ENCODE results near the gene PPARG.
"Not testable (repeated sequence)": the region's sequence is repeated elsewhere in the genome, so short reads cannot be mapped to it uniquely, and the experiment has no call there.

PPARG gene

DNA sequence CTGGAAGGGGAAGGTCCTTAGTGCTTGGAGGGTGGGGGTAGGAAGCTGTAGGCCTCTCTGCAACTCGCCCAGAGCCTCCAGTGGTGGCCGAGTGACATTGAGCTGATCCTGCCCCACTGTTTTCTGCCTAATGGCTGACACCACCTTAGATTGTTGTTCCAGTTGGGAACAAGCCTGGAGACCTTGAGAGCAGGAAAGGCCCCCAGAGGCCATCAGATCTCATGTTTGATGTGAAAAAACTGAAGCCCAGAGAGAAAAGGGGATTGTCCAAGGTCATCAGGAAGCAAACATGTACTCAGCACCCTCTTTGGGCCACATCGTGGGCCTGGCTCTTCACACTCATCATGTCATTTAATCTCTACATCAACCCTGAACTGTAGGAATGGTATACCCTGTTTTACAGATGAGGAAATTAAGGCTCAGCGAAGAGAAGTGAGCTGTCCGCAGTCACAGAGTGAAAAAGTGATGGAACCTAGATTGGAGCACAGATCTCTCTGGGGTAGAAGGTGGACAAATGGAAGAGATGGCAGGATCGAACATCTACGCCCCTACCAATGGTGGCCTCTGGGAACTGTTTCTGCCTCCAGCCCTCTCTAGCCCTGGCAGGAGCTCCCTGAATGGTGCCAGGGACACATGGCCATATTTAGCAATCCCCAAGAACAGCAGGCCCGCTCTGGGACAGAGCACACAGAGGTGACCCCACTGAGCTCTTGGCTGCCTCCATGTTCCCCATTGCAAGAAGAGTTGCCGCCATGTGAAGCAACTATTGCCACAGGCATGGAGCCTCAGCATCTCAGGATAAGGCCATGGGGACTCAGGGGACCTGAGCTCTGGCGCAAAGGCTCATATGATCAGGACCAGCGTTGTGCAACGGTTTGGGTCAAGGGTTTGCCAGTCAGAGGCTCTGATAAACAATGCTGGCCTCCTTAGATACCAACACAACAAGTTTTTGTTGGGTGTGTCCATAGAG lies 163.8 kb downstream of the PPARG start:
- in situ Hi-C loops (cut with HindIII; ENCODE audit: low pct_unique_long_range_greater_than_20kb, low sequenced_read_pairs), result no loop called here
- TF ChIP-seq JUND (IDR thresholded peaks at IDR 0.05; ENCODE audit: low read depth), result no peak
- no peak for DNase-seq (ENCODE audit: low read depth in 1 of 2, low spot score in 1 of 2)

DNA sequence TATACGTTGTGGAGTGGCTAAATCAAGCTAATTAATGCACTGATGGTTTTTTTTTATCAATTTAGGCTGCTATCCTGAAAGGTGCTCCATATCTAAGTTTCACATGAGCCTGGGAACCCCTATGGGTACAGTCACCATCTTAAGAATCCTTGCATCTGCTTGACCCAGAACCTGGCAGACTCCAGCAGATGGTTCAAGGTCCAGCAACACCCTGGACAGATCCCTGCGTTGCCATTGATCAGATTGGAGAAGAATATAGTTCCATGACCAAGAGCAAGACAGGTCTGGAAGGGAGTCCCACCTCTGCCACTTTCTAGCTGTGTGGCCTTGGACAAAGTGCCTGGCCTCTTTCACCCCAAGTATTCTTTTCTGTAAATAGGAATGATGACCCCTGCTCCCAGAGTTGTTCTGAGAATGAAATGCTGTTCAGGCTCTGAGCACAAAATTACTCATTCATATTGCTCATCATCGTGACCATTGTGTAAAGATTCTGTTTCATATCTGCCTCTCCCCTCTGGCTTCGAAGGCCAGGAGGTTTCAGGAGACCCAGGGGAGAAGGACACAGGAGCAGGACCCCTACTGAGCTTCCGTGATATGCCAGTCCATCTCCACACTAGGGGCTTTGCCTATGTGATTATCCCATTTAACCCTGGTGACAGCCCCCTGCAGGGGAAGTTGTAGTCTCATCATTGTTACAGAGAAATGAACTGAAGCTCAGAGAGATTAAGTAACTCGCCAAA lies 165.4 kb downstream of the PPARG start:
- no peak for TF ChIP-seq JUND (IDR thresholded peaks at IDR 0.05; ENCODE audit: low read depth)
- DNase-seq (ENCODE audit: low read depth in 1 of 2, low spot score in 1 of 2), result no peak
- in situ Hi-C loops (cut with HindIII; ENCODE audit: low pct_unique_long_range_greater_than_20kb, low sequenced_read_pairs), result no loop called here

DNA sequence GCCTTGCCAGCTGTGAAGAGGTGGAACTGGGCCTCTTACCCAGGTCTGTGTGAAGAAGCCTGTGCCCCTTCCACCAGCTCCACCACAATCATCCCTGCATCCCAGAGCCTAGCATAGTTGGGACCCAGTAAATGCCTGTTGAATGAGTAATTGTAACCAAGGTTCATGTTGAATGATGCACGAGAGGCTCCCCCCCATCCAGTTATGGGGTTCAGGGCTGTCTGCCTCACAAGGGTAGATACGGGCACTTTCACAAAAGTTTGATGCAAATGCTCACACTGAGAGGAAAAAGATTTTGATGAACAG lies 165.9 kb downstream of the PPARG start:
- in situ Hi-C loops (cut with HindIII; ENCODE audit: low pct_unique_long_range_greater_than_20kb, low sequenced_read_pairs), result no loop called here
- no peak for TF ChIP-seq JUND (IDR thresholded peaks at IDR 0.05; ENCODE audit: low read depth)
- DNase-seq (ENCODE audit: low read depth in 1 of 2, low spot score in 1 of 2), result no peak

DNA sequence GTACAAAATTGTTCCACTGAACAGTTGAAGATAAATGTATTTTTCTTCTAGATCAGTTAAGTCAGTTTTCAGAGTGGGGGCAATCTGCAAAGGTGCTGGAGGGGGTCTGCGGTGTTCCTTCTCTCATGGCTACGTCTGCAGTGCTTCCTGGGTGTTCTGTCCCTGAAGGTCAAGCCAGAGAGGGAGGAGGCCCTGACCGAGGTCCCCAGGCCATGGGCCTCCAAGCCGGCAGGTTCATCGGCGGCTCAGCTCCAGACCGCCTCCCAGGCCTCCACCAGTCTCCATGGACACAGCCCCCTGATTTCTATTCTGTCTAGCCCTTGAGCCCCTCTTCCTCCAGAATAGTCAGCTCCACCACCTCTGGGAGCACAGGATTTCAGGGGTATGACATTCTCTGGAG lies 166.9 kb downstream of the PPARG start:
- in situ Hi-C loops (cut with HindIII; ENCODE audit: low pct_unique_long_range_greater_than_20kb, low sequenced_read_pairs), result no loop called here
- DNase-seq (ENCODE audit: low read depth in 1 of 2, low spot score in 1 of 2), result no peak

DNA sequence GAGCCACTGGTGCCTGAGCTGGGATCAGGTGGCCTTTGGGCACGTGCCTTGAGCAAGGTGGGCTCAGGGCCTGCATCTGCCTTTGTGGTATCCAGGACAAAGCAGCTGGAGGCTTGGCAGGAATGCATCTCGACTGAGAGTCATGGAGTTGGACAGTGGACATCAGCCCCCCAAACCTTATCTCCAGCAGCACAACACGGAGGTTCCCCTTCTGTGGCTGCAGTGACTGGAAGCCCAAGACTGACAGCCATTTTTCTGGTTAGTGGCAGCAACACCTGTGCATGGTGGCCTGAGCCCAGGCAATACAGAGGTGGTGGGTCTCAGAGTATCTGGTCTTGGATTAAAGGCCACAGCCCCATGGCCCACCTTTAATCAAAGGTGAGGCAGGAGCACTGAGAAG lies 167.6 kb downstream of the PPARG start:
- DNase-seq (ENCODE audit: low read depth in 1 of 2, low spot score in 1 of 2), result no peak
- TF ChIP-seq JUND (IDR thresholded peaks at IDR 0.05; ENCODE audit: low read depth), result no peak
- in situ Hi-C loops (cut with HindIII; ENCODE audit: low pct_unique_long_range_greater_than_20kb, low sequenced_read_pairs), result no loop called here

More for the DNA sequence above, 166.9 kb downstream of the PPARG start:
- TF ChIP-seq JUND (IDR thresholded peaks at IDR 0.05; ENCODE audit: low read depth), result no peak

DNA sequence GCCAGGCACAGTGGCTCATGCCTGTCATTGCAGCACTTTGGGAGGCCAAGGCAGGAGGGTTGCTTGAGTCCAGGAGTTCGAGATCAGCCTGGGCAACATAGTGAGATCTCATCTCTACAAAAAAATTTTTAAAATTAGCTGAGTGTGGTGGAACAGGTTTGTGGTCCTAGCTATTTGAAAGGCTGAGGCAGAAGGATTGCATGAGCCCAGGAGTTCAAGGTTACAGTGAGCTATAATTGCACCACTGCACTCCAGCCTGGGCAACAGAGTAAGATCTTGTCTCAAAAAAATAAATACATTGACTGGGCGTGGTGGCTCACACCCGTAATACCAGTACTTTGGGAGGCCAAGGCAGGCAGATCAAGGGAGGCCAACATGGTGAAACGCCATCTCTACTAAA lies 168.5 kb downstream of the PPARG start:
- in situ Hi-C loops (cut with HindIII; ENCODE audit: low pct_unique_long_range_greater_than_20kb, low sequenced_read_pairs); DNase-seq (ENCODE audit: low read depth in 1 of 2, low spot score in 1 of 2): not testable (repeated sequence)

DNA sequence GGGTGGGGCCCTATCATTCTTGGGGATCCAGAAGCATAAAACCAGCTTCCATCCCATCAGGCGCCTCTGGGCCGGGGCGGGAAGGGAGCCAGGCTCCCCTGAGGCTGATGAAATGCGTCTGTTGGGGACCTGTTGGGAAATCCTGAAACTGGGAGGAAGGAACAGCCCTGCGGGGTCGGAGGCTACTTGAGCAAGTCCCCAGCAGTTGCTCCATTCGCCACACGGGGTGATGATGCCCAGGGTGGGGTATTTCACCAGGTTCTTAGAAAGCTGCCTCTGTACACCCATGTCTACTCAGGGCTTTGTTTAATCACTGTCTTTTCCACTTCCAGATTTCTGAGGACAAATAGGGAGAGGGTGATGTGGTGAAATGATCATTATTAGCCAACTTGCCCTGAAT lies 170.0 kb downstream of the PPARG start:
- in situ Hi-C loops (cut with HindIII; ENCODE audit: low pct_unique_long_range_greater_than_20kb, low sequenced_read_pairs), result no loop called here
- no peak for TF ChIP-seq JUND (IDR thresholded peaks at IDR 0.05; ENCODE audit: low read depth)
- DNase-seq (ENCODE audit: low read depth in 1 of 2, low spot score in 1 of 2), result no peak

DNA sequence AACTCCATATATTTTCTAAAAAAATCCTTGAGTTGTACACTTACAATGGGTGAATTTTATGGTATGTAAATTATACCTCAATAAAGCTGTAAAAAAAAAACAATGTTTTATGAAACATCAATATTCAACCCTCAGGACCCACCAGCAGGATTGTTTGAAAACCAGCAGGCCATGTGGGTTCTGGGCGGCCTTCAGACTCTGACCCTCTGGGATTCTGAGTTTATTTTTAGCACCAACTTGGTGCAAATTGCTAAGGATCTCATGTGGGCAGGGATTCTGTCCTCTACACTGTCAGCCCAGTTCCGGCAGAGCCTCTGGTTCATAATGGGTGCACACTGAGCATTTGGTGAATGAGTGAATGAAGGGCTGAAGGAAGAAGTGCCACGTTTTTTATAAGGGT lies 171.3 kb downstream of the PPARG start:
- no peak for TF ChIP-seq JUND (IDR thresholded peaks at IDR 0.05; ENCODE audit: low read depth)
- in situ Hi-C loops (cut with HindIII; ENCODE audit: low pct_unique_long_range_greater_than_20kb, low sequenced_read_pairs), result no loop called here
- no peak for DNase-seq (ENCODE audit: low read depth in 1 of 2, low spot score in 1 of 2)

DNA sequence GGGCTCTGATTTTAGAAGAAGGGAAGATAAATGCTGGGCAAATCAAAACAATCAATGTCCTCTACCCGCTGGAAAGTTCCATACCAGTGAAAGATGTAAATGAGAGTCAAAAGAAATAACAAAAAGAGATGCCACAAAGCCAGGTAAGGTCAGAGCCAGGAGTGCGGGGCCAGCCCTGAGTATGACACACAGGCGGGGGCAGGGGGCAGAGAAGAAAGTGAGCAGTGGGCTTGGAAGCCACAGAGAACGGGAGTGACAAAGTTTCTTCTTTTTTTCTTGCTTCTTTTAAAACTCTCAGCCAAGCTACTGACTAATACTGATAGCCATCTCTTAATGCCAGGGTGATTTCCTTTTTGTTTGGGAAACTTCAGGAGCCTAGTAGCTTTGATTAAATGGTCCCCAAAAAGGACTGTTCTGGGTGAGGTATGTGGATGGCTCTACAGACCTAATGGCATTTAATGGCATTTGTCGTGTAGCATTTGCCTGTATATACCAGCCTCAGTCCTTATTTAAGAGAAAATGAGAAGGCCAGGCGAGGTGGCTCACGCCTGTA lies 172.3 kb downstream of the PPARG start:
- no peak for DNase-seq (ENCODE audit: low read depth in 1 of 2, low spot score in 1 of 2)

DNA sequence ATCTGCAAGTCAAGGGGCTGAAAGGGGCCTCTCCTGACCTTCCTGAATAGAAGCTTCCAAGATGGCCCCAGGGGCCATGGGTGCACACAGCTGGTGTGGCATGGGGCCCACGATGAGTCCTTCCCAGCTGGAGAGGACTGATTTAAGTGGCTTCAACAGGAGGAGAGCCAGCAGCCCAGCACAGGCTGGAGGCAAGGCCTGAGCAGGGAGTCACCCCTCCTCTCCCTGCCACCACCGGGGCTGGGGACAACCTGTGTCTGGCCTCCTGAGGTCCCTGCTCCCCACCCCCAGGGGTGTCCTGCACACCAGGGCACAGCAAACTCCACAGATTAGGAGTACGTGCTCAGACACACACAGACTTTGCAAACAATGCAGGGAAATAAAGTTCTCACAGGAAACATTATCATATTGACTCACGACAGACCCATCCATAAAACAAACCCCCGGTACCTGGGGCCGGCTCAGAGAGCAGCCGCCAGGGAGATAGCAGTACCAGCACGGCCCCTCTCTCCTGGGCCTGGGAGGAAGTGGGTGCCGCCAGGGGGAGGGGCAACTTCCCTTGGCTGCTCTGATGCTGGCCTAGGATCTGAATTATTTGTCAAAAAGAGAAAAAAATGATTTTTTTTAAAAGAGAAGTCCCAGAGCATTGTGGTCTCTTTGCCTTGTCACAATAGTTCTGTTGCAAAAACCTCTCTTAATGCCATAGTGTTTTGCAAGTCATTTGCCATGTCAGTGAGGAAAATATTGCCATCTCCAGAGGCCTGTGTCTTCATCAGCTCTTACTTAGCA lies 173.5 kb downstream of the PPARG start:
- no peak for TF ChIP-seq JUND (IDR thresholded peaks at IDR 0.05; ENCODE audit: low read depth)
- no peak for DNase-seq (ENCODE audit: low read depth in 1 of 2, low spot score in 1 of 2)
- in situ Hi-C loops (cut with HindIII; ENCODE audit: low pct_unique_long_range_greater_than_20kb, low sequenced_read_pairs), result no loop called here

More for the DNA sequence above, 172.3 kb downstream of the PPARG start:
- TF ChIP-seq JUND (IDR thresholded peaks at IDR 0.05; ENCODE audit: low read depth), result no peak
- in situ Hi-C loops (cut with HindIII; ENCODE audit: low pct_unique_long_range_greater_than_20kb, low sequenced_read_pairs), result no loop called here

DNA sequence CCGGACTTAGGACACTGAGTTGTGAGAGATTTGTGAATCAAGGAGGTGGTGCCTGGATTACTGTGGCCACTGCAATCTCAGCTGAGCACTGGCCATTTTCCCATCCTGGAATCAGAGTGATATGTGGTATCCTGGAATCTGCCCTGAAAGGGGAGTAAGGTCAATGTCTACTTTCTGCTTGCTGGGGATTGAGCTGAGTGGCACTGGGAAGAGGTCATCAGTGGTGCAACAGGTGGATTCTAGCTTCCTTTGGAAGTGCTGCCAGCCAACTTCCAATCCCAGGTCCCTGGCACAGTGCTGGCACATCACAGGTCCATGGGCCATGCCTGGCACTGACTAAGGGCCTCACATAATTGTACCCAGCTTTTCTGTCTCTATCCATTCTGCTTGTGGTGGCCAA lies 174.8 kb downstream of the PPARG start:
- no peak for TF ChIP-seq JUND (IDR thresholded peaks at IDR 0.05; ENCODE audit: low read depth)
- in situ Hi-C loops (cut with HindIII; ENCODE audit: low pct_unique_long_range_greater_than_20kb, low sequenced_read_pairs), result no loop called here

DNA sequence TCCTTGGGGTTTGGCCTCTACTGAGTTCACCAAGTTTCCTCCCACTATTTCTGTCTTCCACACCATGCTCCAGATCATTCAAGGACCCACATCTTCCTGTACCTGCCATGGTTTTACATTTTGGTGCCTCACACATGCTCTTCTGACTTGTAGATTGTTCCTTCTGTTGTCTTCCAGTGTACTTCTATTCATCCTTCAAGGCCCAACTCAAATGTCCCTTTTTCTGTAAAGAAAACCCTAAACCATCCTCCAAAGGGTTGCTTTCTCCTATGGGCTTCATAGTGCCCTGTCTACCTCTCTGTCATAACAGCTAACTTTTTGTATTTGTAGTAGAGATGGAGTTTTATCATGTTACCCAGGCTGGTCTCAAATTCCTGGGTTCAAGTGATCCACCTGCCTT lies 175.3 kb downstream of the PPARG start:
- TF ChIP-seq JUND (IDR thresholded peaks at IDR 0.05; ENCODE audit: low read depth), result no peak
- in situ Hi-C loops (cut with HindIII; ENCODE audit: low pct_unique_long_range_greater_than_20kb, low sequenced_read_pairs), result no loop called here

More for the DNA sequence above, 174.8 kb downstream of the PPARG start:
- DNase-seq (ENCODE audit: low read depth in 1 of 2, low spot score in 1 of 2), result no peak

More for the DNA sequence above, 175.3 kb downstream of the PPARG start:
- DNase-seq (ENCODE audit: low read depth in 1 of 2, low spot score in 1 of 2), result no peak

Measured in T47D (cell line).